ENCODE data around the gene CCND2.

The CCND2 gene

DNA sequence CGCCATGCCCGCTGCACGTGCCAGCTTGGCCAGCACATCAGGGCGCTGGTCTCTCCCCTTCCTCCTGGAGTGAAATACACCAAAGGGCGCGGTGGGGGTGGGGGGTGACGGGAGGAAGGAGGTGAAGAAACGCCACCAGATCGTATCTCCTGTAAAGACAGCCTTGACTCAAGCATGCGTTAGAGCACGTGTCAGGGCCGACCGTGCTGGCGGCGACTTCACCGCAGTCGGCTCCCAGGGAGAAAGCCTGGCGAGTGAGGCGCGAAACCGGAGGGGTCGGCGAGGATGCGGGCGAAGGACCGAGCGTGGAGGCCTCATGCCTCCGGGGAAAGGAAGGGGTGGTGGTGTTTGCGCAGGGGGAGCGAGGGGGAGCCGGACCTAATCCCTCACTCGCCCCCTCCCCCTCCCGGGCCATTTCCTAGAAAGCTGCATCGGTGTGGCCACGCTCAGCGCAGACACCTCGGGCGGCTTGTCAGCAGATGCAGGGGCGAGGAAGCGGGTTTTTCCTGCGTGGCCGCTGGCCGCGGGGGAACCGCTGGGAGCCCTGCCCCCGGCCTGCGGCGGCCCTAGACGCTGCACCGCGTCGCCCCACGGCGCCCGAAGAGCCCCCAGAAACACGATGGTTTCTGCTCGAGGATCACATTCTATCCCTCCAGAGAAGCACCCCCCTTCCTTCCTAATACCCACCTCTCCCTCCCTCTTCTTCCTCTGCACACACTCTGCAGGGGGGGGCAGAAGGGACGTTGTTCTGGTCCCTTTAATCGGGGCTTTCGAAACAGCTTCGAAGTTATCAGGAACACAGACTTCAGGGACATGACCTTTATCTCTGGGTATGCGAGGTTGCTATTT is 914 bp upstream of the CCND2 start:
- Histone ChIP-seq H3K27me3 (ENCODE audit: control insufficient read depth, insufficient read depth, low read length) (peaks cover 58% of the 10 kb centered on the region), H3K9ac (ENCODE audit: low read depth, low read length) (no peak overlapping the region), H3K4me3 (ENCODE audit: low read depth, low read length) (peak overlapping the region; percentile 54)

DNA sequence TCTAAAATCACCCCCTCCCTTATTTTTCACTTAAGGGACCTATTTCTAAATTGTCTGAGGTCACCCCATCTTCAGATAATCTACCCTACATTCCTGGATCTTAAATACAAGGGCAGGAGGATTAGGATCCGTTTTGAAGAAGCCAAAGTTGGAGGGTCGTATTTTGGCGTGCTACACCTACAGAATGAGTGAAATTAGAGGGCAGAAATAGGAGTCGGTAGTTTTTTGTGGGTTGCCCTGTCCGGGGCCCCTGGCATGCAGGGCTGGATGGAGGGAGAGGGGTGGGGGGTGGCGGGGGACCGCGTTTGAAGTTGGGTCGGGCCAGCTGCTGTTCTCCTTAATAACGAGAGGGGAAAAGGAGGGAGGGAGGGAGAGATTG is 300 bp upstream of the CCND2 start:
- H3K9ac ChIP-seq (ENCODE audit: low read depth, low read length): no peak overlapping the region
- no peaks in the 10 kb centered on the region for H3K9me3 ChIP-seq (ENCODE audit: control insufficient read depth, insufficient read depth, low read length)
- peaks cover 51% of the 10 kb centered on the region for H3K27me3 ChIP-seq (ENCODE audit: control insufficient read depth, insufficient read depth, low read length)
- H3K36me3 ChIP-seq (ENCODE audit: control insufficient read depth, insufficient read depth, low read length): no peaks in the 10 kb centered on the region
- peak overlapping the region; percentile 54 for H3K4me3 ChIP-seq (ENCODE audit: low read depth, low read length)
- peaks cover 29% of the 10 kb centered on the region for H3K4me1 ChIP-seq (ENCODE audit: control insufficient read depth, insufficient read depth, low read length)

More for the DNA sequence above, 914 bp upstream of the CCND2 start:
- Histone ChIP-seq H3K4me1 (ENCODE audit: control insufficient read depth, insufficient read depth, low read length) (peaks cover 24% of the 10 kb centered on the region), H3K36me3 (ENCODE audit: control insufficient read depth, insufficient read depth, low read length) (no peaks in the 10 kb centered on the region), H3K9me3 (ENCODE audit: control insufficient read depth, insufficient read depth, low read length) (no peaks in the 10 kb centered on the region)

DNA sequence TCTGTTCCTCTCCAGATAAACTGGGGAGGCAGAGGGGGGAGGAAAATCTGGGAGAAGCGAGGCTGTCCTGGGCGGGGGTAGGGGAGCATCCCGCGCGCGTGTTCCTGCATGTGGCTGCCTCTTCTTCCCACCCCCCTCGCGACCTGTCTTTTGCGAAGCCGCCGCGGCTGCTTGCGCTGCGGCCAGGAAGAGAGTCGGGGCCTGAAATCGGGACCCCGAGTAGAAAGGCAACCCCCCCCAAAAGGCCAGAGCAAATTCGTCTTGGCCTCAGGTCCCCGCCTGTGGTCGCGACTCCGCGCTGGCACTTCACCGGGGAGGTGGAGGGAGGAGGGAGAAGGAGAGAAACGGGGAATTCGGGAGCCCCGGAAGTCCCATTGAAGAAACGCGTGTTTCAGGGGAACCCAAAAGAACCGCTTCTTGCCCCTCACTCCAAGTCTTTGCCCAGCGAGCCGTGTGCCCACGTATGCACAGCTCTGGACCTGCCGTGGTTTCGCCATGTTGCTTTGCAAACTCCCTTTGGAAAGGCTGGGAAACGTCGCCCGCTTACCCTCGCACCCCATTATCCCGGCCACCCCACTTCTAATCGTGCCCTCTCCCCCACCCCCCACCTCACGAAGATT is 944 bp downstream of the CCND2 start:
- Histone ChIP-seq H3K36me3 (ENCODE audit: control insufficient read depth, insufficient read depth, low read length) (no peaks in the 10 kb centered on the region), H3K9ac (ENCODE audit: low read depth, low read length) (peak overlapping the region; percentile 83), H3K27me3 (ENCODE audit: control insufficient read depth, insufficient read depth, low read length) (peaks cover 45% of the 10 kb centered on the region), H3K4me3 (ENCODE audit: low read depth, low read length) (peak overlapping the region; percentile 93), H3K9me3 (ENCODE audit: control insufficient read depth, insufficient read depth, low read length) (no peaks in the 10 kb centered on the region), H3K4me1 (ENCODE audit: control insufficient read depth, insufficient read depth, low read length) (peaks cover 24% of the 10 kb centered on the region)

DNA sequence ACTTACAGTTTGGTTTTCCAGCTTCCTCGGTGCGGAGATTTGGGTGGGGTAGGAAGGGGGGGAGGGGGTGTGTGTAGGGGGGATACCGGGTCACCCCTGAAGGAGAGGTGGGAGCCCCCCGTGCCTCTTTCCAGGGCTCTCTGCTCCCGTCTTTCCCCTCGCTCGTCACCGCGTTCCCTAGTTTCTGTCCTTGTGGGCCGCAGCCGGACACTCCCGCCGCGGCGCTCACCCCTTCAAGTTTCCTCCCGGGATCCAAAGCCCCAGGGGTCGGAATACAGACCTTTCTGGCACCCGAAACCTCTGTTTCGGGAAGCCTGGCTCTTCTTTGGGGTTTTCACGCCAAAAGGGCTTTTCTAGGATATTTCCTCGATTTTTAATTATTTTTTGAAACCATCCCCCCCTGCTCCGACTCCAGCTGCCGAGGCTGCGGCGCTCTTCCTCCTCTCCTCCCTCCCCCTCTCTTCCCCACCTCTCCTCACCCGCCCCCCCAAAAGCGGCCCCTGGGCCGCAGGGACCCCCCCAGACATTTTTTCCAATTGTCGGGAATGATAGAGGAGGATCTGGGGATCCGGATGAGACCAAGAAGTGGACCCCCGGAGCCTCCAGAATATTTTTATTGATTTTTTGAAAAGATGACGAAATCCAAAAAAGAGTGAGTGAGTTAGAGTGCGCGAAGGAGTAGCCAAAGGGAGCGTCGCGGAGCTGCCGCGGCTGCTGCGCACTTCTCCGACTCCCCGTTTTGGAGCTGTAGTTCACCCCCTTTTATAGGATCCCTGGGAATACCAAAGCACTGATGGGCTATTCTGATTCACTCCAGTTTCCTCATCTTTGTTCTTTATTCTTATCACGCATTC is 1.7 kb downstream of the CCND2 start:
- H3K9me3 ChIP-seq (ENCODE audit: control insufficient read depth, insufficient read depth, low read length): no peaks in the 10 kb centered on the region
- H3K27me3 ChIP-seq (ENCODE audit: control insufficient read depth, insufficient read depth, low read length): peaks cover 41% of the 10 kb centered on the region
- H3K4me1 ChIP-seq (ENCODE audit: control insufficient read depth, insufficient read depth, low read length): peaks cover 24% of the 10 kb centered on the region
- H3K4me3 ChIP-seq (ENCODE audit: low read depth, low read length): peak overlapping the region; percentile 93
- peak overlapping the region; percentile 83 for H3K9ac ChIP-seq (ENCODE audit: low read depth, low read length)
- H3K36me3 ChIP-seq (ENCODE audit: control insufficient read depth, insufficient read depth, low read length): no peaks in the 10 kb centered on the region

DNA sequence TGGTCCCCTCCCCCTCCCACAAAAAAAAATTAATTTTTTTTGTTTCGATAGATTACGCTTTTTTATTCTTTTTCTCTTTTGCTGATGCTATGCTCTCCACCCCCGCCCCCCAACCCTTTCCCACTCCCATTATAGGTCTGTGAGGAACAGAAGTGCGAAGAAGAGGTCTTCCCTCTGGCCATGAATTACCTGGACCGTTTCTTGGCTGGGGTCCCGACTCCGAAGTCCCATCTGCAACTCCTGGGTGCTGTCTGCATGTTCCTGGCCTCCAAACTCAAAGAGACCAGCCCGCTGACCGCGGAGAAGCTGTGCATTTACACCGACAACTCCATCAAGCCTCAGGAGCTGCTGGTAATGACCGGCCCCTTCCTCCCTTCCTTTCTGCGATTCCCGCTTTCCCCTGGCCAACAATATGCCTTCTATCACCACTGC is 2.3 kb downstream of the CCND2 start:
- H3K9ac ChIP-seq (ENCODE audit: low read depth, low read length): no peak overlapping the region
- peaks cover 24% of the 10 kb centered on the region for H3K4me1 ChIP-seq (ENCODE audit: control insufficient read depth, insufficient read depth, low read length)
- no peaks in the 10 kb centered on the region for H3K9me3 ChIP-seq (ENCODE audit: control insufficient read depth, insufficient read depth, low read length)
- H3K36me3 ChIP-seq (ENCODE audit: control insufficient read depth, insufficient read depth, low read length): no peaks in the 10 kb centered on the region
- peak overlapping the region; percentile 93 for H3K4me3 ChIP-seq (ENCODE audit: low read depth, low read length)
- H3K27me3 ChIP-seq (ENCODE audit: control insufficient read depth, insufficient read depth, low read length): peaks cover 35% of the 10 kb centered on the region

DNA sequence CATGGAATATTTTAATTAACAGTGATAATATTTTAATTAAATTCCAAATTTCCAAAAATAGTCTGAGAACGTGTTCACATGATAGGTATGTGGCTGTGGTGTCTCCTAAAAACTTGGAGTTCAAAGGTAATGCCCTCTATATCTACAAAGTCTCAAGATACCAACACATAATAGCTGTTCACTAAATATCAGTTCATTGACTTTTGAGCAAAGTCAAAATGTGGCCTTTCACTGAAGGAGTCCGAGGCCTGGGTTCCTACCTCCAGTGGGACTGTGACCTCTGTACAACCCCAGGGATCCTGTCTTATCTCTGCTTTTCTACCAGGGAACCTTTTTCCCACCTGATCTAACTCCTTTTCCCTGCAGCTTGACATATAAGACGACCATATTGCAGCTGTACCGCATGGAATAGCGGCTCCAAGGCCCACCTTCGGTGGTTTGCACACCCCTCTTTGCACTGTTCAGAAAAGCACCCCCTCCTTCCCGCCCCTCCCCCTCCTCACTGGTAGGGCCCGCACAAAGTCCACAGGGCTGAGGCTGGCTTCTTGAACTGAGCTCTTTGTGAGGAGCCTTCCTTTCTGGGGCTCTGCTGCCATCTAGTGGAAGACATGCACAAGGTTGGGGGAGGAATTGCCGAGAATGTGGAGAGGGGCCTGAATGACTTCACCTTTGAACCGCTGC is 3.1 kb downstream of the CCND2 start:
- peaks cover 30% of the 10 kb centered on the region for H3K27me3 ChIP-seq (ENCODE audit: control insufficient read depth, insufficient read depth, low read length)
- peak overlapping the region; percentile 93 for H3K4me3 ChIP-seq (ENCODE audit: low read depth, low read length)
- peaks cover 3% of the 10 kb centered on the region for H3K36me3 ChIP-seq (ENCODE audit: control insufficient read depth, insufficient read depth, low read length)
- no peak overlapping the region for H3K9ac ChIP-seq (ENCODE audit: low read depth, low read length)
- H3K9me3 ChIP-seq (ENCODE audit: control insufficient read depth, insufficient read depth, low read length): no peaks in the 10 kb centered on the region
- H3K4me1 ChIP-seq (ENCODE audit: control insufficient read depth, insufficient read depth, low read length): peaks cover 24% of the 10 kb centered on the region

DNA sequence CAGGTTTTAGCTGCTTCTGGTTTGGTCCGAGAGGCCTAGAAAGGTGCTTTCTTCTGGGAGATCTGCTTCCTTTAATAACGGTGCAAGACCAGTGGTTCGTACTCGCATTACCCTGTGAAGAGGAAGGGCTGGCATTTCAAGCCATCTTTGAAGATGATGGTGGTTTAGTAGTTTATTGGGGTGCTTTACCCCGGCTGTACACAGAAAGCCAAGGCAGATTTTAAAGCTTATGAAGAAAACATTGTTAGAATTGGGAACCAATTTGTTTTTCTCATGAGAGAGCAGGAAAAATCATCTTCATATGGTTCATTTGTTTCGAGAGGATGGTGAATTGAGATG is 3.6 kb downstream of the CCND2 start:
- H3K4me3 ChIP-seq (ENCODE audit: low read depth, low read length): peak overlapping the region; percentile 1
- peaks cover 3% of the 10 kb centered on the region for H3K36me3 ChIP-seq (ENCODE audit: control insufficient read depth, insufficient read depth, low read length)
- H3K9ac ChIP-seq (ENCODE audit: low read depth, low read length): no peak overlapping the region
- peaks cover 30% of the 10 kb centered on the region for H3K27me3 ChIP-seq (ENCODE audit: control insufficient read depth, insufficient read depth, low read length)
- no peaks in the 10 kb centered on the region for H3K9me3 ChIP-seq (ENCODE audit: control insufficient read depth, insufficient read depth, low read length)
- H3K4me1 ChIP-seq (ENCODE audit: control insufficient read depth, insufficient read depth, low read length): peaks cover 24% of the 10 kb centered on the region

DNA sequence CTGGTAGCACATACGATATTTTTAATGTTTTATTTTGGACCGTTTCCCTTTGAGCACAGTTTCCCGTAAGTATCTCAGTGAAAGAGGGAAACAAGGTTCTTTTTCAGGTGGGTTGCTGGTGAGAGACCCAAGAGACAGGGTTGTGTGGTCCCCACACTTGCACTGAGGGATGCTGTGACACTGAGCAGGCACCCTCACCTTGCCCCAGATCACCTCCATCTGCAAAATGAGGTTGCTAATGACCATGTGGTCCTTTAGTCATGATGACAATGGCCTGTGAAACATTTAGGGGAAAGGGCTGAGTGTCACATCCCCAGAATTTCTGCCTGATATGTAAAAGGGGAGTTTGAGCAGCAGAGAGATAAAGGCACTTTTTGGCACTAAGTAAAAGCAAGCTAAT is 4.3 kb downstream of the CCND2 start:
- Histone ChIP-seq H3K4me3 (ENCODE audit: low read depth, low read length) (no peak overlapping the region), H3K9ac (ENCODE audit: low read depth, low read length) (no peak overlapping the region), H3K4me1 (ENCODE audit: control insufficient read depth, insufficient read depth, low read length) (peaks cover 24% of the 10 kb centered on the region)

DNA sequence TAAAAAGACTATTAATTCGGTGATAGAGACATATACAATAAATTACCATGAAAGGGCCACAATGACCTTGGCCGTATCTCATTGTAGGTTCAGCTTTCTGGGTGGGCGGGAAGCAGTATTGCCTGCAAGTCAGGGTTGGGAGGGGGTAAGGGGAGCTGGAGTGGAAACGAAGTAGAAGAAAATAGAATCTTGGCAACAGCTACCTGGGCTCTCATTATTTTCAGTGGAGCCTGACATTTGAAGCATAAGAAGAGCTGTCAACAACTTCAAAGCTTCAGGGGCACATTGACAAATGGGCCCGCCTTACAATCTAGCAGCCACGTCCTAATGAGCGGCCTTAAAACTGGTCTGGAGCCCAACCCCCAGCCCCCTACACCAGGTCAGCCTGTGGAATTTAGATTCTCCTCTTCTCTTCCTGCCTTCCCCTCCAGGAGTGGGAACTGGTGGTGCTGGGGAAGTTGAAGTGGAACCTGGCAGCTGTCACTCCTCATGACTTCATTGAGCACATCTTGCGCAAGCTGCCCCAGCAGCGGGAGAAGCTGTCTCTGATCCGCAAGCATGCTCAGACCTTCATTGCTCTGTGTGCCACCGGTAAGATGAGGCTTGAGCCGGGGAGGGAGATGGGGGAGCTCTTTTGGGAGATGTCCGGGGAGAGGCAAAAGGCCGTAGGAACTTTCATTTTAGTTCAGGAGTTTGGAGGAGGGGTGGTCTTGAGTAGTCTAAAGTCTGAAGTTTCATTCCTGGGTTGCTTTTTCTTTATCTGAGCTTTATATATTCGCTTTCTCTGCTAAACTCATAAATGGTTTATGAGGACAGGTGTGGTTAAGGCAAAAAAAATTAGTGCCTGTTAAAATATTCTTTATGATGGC is 5.0 kb downstream of the CCND2 start:
- peaks cover 20% of the 10 kb centered on the region for H3K4me1 ChIP-seq (ENCODE audit: control insufficient read depth, insufficient read depth, low read length)
- H3K36me3 ChIP-seq (ENCODE audit: control insufficient read depth, insufficient read depth, low read length): peaks cover 9% of the 10 kb centered on the region
- H3K9ac ChIP-seq (ENCODE audit: low read depth, low read length): no peak overlapping the region
- no peak overlapping the region for H3K4me3 ChIP-seq (ENCODE audit: low read depth, low read length)
- H3K27me3 ChIP-seq (ENCODE audit: control insufficient read depth, insufficient read depth, low read length): peaks cover 22% of the 10 kb centered on the region
- no peaks in the 10 kb centered on the region for H3K9me3 ChIP-seq (ENCODE audit: control insufficient read depth, insufficient read depth, low read length)

More for the DNA sequence above, 4.3 kb downstream of the CCND2 start:
- peaks cover 7% of the 10 kb centered on the region for H3K36me3 ChIP-seq (ENCODE audit: control insufficient read depth, insufficient read depth, low read length)
- peaks cover 26% of the 10 kb centered on the region for H3K27me3 ChIP-seq (ENCODE audit: control insufficient read depth, insufficient read depth, low read length)
- H3K9me3 ChIP-seq (ENCODE audit: control insufficient read depth, insufficient read depth, low read length): no peaks in the 10 kb centered on the region

DNA sequence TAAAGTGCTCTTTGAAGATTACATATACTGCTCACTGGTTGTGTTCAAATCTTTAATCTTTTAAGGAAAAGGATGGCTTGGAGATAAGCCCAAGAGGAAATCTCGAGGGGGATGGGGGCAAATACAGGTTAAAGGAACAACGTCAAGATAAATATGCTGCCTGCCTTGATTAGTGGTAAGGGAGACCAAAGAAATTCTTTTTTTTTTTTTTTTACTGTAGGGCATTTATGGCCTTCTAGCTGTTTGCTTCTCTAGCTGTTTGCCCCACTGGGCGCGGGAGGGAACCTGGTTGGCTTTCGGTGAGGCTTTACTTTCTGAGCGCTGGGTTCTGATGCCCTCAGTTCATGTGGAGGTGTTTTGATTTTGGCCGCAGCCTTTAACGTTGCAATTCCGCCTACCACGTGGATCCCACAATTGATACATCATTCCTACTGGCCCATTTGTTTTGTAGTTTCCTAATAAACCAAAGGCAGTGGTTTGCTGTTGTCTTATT is 5.7 kb downstream of the CCND2 start:
- no peaks in the 10 kb centered on the region for H3K9me3 ChIP-seq (ENCODE audit: control insufficient read depth, insufficient read depth, low read length)
- H3K36me3 ChIP-seq (ENCODE audit: control insufficient read depth, insufficient read depth, low read length): peaks cover 14% of the 10 kb centered on the region
- H3K4me1 ChIP-seq (ENCODE audit: control insufficient read depth, insufficient read depth, low read length): peaks cover 20% of the 10 kb centered on the region
- no peak overlapping the region for H3K4me3 ChIP-seq (ENCODE audit: low read depth, low read length)
- H3K27me3 ChIP-seq (ENCODE audit: control insufficient read depth, insufficient read depth, low read length): peaks cover 21% of the 10 kb centered on the region
- H3K9ac ChIP-seq (ENCODE audit: low read depth, low read length): no peak overlapping the region
